OCI-LY3 (cell line): ENCODE results near the gene PPP1R9A.

Source experiments
- CTCF ChIP-seq: fragments of 200-600, 300-600 bp; sonication (generic); IDR thresholded peaks from 2 replicates; pipeline ENCODE4 v1.5.1; 2014; ENCODE audit warnings: antibody characterized with exemption, low read length, low read depth
- EZH2phosphoT487 ChIP-seq: fragments of 200-600 bp; shearing (Covaris generic); IDR thresholded peaks from 2 replicates; pipeline ENCODE4 v1.6.1; 2018; ENCODE audit warnings: antibody characterized with exemption, mixed run types, low read depth

- TF ChIP-seq CTCF (no peak), EZH2phosphoT487 (no peak)
Observed at GRCh38 chr7:94940241-94940640, 32.8 kb downstream of the PPP1R9A start.
